Transverse colon (tissue), 4 donors: ENCODE measurements around the gene C2CD4D. TPM values are rescaled to one million over a fixed set of nuclear protein-coding genes. Genes with fewer than 3 reads are reported as not detected.

Experiments
- DNase-seq: peaks from one replicate; pipeline ENCODE4 v3.0.0-alpha.2; 2019
- H3K27ac ChIP-seq, 4 donors: fragments of 200-600 bp; sonication (generic); 2 replicates each; pipeline ENCODE4 v1.5.1; 2016 to 2018; ENCODE audit warnings: inconsistent platforms in 4 of 4
- H3K27me3 ChIP-seq: fragments of 200-600 bp; sonication (generic); 2 replicates; pipeline ENCODE4 v1.5.1; 2017; ENCODE audit warnings: inconsistent platforms
- H3K36me3 ChIP-seq, 4 donors: fragments of 200-600 bp; sonication (generic); 2 replicates each; pipeline ENCODE4 v1.5.1; 2017 to 2019; ENCODE audit warnings: inconsistent platforms in 4 of 4
- H3K4me1 ChIP-seq, 4 donors: fragments of 200-600 bp; sonication (generic); 2 replicates each; pipeline ENCODE4 v1.5.1; 2017 to 2020; ENCODE audit warnings: inconsistent platforms in 4 of 4
- H3K4me3 ChIP-seq, 4 donors: fragments of 200-600 bp; sonication (generic); 1 replicate in 1 of 4; 2 replicates in 3 of 4; pipeline versions ENCODE4 v1.5.1 to v1.6.1; 2017 to 2019; ENCODE audit warnings: inconsistent platforms in 4 of 4
- H3K9me3 ChIP-seq, 2 donors: fragments of 200-600 bp; sonication (generic); 2 replicates each; pipeline ENCODE4 v1.5.1; 2017 to 2019; ENCODE audit warnings: inconsistent platforms in 2 of 2
- CTCF ChIP-seq, 5 experiments: fragments of 200-600 bp in 3 of 5; fragments of 450-650 bp in 2 of 5; sonication (generic) in 3 of 5; IDR thresholded peaks; 1 replicate in 2 of 5; 2 replicates in 3 of 5; pipeline ENCODE4 v1.5.1; 2016 to 2017; ENCODE audit warnings: antibody characterized with exemption in 5 of 5, inconsistent platforms in 3 of 5, mild to moderate bottlenecking in 2 of 5, moderate library complexity in 1 of 5
- EP300 ChIP-seq: sonication (generic); formaldehyde crosslinking; IDR thresholded peaks from one replicate; pipeline ENCODE4 v1.6.1; 2017; ENCODE audit warnings: antibody characterized with exemption, low read depth
- POLR2A ChIP-seq: fragments of 450-650 bp; IDR thresholded peaks from one replicate; pipeline ENCODE4 v1.6.1; 2016; ENCODE audit warnings: antibody characterized with exemption, mild to moderate bottlenecking, moderate library complexity
- POLR2AphosphoS5 ChIP-seq, 3 donors: sonication (generic); formaldehyde crosslinking; IDR thresholded peaks; one replicate each; pipeline ENCODE4 v1.6.1; 2016; ENCODE audit warnings: antibody characterized with exemption in 3 of 3
- WGBS, 2 donors: methylation state at CpG; one replicate each; pipeline ENCODE4 v1.1.5; 2018; ENCODE audit warnings: low coverage in 1 of 2; 5-methylcytosine and 5-hydroxymethylcytosine counted together
- in situ Hi-C, 4 donors: fragments of 200-750 bp; cut with MboI; loops; one replicate each; pipeline versions ENCODE4 v1.15.0 to v1.15.1; 2017; ENCODE audit warnings: low sequenced_read_pairs in 3 of 4, low pct_ligation_motif_present in 1 of 4, low pct_unique_long_range_greater_than_20kb in 1 of 4
- intact Hi-C: fragments of 100-400 bp; cut with DNase I; formaldehyde crosslinking; loops from one replicate; pipeline ENCODE4 v1.15.1; 2023; ENCODE audit warnings: low total_unique reads
- total RNA-seq, 4 donors: library from RNA; depleted of rRNA; stranded (reverse); fragments of >200 nt; gene quantifications; one replicate each; pipeline ENCODE4 v1.1.0, GENCODE V29; 2016

C2CD4D gene
- total RNA-seq, 4 donors from 2014 or later, result not detected

- H3K27me3 ChIP-seq, result peaks cover 13% of the 10 kb centered on the region
- no peak overlapping the region for H3K4me3 ChIP-seq
- H3K27ac ChIP-seq, result no peak overlapping the region
- intact Hi-C loops (no loop called here), in situ Hi-C loops (no loop called here)
- H3K4me1 ChIP-seq, result no peaks in the 10 kb centered on the region
- TF ChIP-seq POLR2A, result no peak
- H3K9me3 ChIP-seq, result no peaks in the 10 kb centered on the region
- no peak for DNase-seq
- H3K36me3 ChIP-seq, result no peaks in the 10 kb centered on the region
Measured at GRCh38 chr1:151849871-151850270, 10.3 kb upstream of the C2CD4D start.

- no peaks in the 10 kb centered on the region for H3K36me3 ChIP-seq
- H3K9me3 ChIP-seq, result no peaks in the 10 kb centered on the region
- peaks cover 14% of the 10 kb centered on the region for H3K27me3 ChIP-seq
- intact Hi-C loops, result no loop called here
- WGBS, 2 donors, result 78 to 80% methylated on average over 3 of the region's 3 CpGs
- TF ChIP-seq CTCF (IDR thresholded peaks at IDR 0.05) (no peak), POLR2A (no peak), POLR2AphosphoS5 (IDR thresholded peaks at IDR 0.05) (no peak), EP300 (no peak)
- no peak overlapping the region for H3K27ac ChIP-seq
- DNase-seq, result no peak
- no peaks in the 10 kb centered on the region for H3K4me1 ChIP-seq
- no peak overlapping the region for H3K4me3 ChIP-seq
- in situ Hi-C loops, result no loop called here
Measured at GRCh38 chr1:151849126-151849525, 9.5 kb upstream of the C2CD4D start.

GRCh38 chr1:151847867-151848596 is 8.4 kb upstream of the C2CD4D start:
- WGBS, 2 donors, result 64 to 69% methylated on average over 6 to 11 of the region's 11 CpGs
- Histone ChIP-seq H3K27ac (no peak overlapping the region), H3K4me3 (no peak overlapping the region), H3K36me3 (no peaks in the 10 kb centered on the region), H3K4me1 (no peaks in the 10 kb centered on the region), H3K9me3 (no peaks in the 10 kb centered on the region), H3K27me3 (peaks cover 14% of the 10 kb centered on the region)
- in situ Hi-C loops (no loop called here), intact Hi-C loops (no loop called here)
- TF ChIP-seq POLR2AphosphoS5 (IDR thresholded peaks at IDR 0.05), result no peak
- no peak for TF ChIP-seq EP300
- no peak for TF ChIP-seq CTCF (IDR thresholded peaks at IDR 0.05)
- no peak for TF ChIP-seq POLR2A
- no peak for DNase-seq

- 75 to 79% methylated on average over 2 to 8 of the region's 8 CpGs for WGBS, 2 donors
- in situ Hi-C loops, result no loop called here
- intact Hi-C loops, result no loop called here
Measured at GRCh38 chr1:151846686-151847237, 7.1 kb upstream of the C2CD4D start.

More at GRCh38 chr1:151846686-151847237, 7.1 kb upstream of the C2CD4D start:
- TF ChIP-seq CTCF (IDR thresholded peaks at IDR 0.05) (no peak), POLR2AphosphoS5 (IDR thresholded peaks at IDR 0.05) (no peak)
- Histone ChIP-seq H3K27me3 (peaks cover 14% of the 10 kb centered on the region), H3K4me3 (no peak overlapping the region), H3K9me3 (no peaks in the 10 kb centered on the region), H3K36me3 (no peaks in the 10 kb centered on the region), H3K4me1 (no peaks in the 10 kb centered on the region), H3K27ac (no peak overlapping the region)
- no peak for DNase-seq
